HL-60 (cell line): ENCODE results near the gene KRI1.
"Not testable (repeated sequence)": the region's sequence is repeated elsewhere in the genome, so short reads cannot be mapped to it uniquely, and the experiment has no call there.

Source experiments
- DNase-seq, 2 experiments: peaks; one replicate each; pipeline ENCODE4 v3.0.0-alpha.2; 2010 to 2020; ENCODE audit warnings: low read depth in 1 of 2, low spot score in 1 of 2
- H3K27ac ChIP-seq: fragments of 250-450 bp; sonication (Bioruptor Pico); replicated peaks from 2 replicates; pipeline ENCODE4 v1.5.1; 2020; ENCODE audit warnings: mild to moderate bottlenecking, moderate library complexity
- H3K27me3 ChIP-seq: fragments of 250-450 bp; sonication (Bioruptor Pico); 2 replicates; pipeline ENCODE4 v1.5.1; 2021; ENCODE audit warnings: mild to moderate bottlenecking, moderate library complexity; ENCODE audit not compliant: insufficient read depth, poor library complexity, severe bottlenecking
- H3K4me3 ChIP-seq: replicated peaks from 2 replicates; pipeline ENCODE4 v1.5.1; 2011; ENCODE audit warnings: mild to moderate bottlenecking, control low read depth, low read length; ENCODE audit not compliant: insufficient read depth
- GABPA ChIP-seq: IDR thresholded peaks from 2 replicates; pipeline ENCODE4 v1.6.1; 2012; ENCODE audit warnings: low read depth
- POLR2AphosphoS5 ChIP-seq: IDR thresholded peaks from 2 replicates; pipeline ENCODE4 v1.6.1; 2012; ENCODE audit warnings: low read depth
- SPI1 ChIP-seq: IDR thresholded peaks from 2 replicates; pipeline ENCODE4 v1.6.1; 2012; ENCODE audit warnings: low read depth, mild to moderate bottlenecking, borderline replicate concordance
- TF ChIP-seq, protein P1 (sequence below): IDR thresholded peaks from one replicate; pipeline ENCODE4 v1.5.1; 2011; ENCODE audit warnings: low read length, control low read depth, inconsistent platforms; ENCODE audit not compliant: insufficient read depth
- TF ChIP-seq, protein P2 (sequence below): IDR thresholded peaks from 2 replicates; pipeline ENCODE4 v1.6.1; 2012; ENCODE audit warnings: low read depth; ENCODE audit not compliant: insufficient replicate concordance

KRI1 gene

DNA sequence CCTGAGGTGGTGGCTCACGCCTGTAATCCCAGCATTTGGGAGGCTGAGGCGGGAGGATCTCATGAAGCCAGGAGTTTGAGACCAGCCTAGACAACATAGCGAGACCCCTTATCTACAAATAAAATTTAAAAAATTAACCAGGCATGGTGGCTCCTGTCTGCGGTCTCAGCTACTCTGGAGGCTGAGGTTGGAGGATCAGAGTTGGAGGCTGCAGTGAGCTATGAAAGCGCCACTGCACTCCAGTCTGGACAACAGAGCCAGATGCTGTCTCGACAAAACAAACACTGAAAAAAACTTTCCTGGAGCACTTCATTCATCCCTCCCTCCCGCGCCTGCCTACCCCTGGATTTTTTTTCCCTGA, 22.8 kb downstream of the KRI1 start:
- no peak for TF ChIP-seq SPI1
- peak overlapping the region; percentile 72 for H3K4me3 ChIP-seq
- no peaks in the 10 kb centered on the region for H3K27me3 ChIP-seq
- H3K27ac ChIP-seq: no peak overlapping the region
- DNase-seq: no peak

DNA sequence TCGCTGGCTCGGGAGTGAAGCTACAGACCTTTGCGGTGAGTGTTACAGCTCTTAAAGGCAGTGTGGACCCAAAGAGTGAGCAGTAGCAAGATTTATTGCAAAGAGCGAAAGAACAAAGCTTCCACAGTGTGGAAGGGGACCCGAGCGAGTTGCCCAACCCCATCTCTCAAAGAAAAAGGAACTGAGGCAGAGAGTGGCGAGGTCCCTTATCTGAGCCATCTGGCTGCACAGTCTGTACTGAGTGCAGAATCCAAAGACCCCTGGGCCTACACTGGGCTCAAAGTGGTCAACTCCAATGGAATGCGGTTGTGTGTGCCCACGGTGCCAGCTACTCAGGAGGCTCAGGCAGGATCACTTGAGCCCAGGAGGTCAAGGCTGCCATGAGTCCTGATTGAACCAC, 26.8 kb downstream of the KRI1 start:
- TF ChIP-seq SPI1: peak; percentile 44; the same call in 1 of the 2 replicates
- H3K27ac ChIP-seq, H3K27me3 ChIP-seq, H3K4me3 ChIP-seq: not testable (repeated sequence)
- DNase-seq: peak in 1 of 2 experiments; percentile 44

DNA sequence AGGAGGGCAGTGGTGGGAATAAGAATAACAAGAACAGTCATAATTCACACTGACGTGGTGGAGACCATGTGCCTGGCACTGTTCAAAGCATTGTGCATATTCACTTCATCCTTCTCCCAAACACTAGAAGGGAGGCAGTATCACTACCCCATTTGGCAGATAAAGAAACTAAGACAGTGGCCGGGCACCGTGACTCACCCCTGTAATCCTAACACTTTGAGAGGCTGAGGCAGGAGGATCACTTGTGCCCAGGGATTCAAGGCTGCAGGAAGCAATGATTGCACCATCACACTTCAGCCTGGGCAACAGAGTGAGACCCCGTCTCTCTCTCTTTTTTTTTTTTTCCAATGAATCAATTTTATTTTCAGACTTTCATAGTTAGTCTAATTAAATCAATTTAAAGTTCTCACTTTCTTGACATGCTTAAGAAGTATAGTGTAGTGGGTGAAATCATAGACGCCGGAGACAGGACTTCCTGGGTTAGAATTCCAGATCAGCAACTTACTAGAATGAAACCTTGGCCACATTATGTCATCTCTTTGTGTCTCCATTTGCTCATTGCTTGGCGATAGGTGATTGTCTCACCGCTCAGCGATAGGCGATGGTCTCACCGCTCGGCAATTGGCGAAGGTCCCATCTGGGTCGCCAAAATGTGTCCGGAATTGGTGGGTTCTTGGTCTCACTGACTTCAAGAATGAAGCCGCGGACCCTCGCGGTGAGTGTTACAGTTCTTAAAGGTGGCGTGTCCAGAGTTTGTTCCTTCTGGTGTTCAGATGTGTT, 27.4 kb downstream of the KRI1 start:
- H3K4me3 ChIP-seq: no peak overlapping the region
- no peak overlapping the region for H3K27ac ChIP-seq
- TF ChIP-seq SPI1 (no peak), GABPA (no peak), POLR2AphosphoS5 (no peak)
- TF ChIP-seq, protein P1, sequence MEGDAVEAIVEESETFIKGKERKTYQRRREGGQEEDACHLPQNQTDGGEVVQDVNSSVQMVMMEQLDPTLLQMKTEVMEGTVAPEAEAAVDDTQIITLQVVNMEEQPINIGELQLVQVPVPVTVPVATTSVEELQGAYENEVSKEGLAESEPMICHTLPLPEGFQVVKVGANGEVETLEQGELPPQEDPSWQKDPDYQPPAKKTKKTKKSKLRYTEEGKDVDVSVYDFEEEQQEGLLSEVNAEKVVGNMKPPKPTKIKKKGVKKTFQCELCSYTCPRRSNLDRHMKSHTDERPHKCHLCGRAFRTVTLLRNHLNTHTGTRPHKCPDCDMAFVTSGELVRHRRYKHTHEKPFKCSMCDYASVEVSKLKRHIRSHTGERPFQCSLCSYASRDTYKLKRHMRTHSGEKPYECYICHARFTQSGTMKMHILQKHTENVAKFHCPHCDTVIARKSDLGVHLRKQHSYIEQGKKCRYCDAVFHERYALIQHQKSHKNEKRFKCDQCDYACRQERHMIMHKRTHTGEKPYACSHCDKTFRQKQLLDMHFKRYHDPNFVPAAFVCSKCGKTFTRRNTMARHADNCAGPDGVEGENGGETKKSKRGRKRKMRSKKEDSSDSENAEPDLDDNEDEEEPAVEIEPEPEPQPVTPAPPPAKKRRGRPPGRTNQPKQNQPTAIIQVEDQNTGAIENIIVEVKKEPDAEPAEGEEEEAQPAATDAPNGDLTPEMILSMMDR: no peak
- TF ChIP-seq, protein P2, sequence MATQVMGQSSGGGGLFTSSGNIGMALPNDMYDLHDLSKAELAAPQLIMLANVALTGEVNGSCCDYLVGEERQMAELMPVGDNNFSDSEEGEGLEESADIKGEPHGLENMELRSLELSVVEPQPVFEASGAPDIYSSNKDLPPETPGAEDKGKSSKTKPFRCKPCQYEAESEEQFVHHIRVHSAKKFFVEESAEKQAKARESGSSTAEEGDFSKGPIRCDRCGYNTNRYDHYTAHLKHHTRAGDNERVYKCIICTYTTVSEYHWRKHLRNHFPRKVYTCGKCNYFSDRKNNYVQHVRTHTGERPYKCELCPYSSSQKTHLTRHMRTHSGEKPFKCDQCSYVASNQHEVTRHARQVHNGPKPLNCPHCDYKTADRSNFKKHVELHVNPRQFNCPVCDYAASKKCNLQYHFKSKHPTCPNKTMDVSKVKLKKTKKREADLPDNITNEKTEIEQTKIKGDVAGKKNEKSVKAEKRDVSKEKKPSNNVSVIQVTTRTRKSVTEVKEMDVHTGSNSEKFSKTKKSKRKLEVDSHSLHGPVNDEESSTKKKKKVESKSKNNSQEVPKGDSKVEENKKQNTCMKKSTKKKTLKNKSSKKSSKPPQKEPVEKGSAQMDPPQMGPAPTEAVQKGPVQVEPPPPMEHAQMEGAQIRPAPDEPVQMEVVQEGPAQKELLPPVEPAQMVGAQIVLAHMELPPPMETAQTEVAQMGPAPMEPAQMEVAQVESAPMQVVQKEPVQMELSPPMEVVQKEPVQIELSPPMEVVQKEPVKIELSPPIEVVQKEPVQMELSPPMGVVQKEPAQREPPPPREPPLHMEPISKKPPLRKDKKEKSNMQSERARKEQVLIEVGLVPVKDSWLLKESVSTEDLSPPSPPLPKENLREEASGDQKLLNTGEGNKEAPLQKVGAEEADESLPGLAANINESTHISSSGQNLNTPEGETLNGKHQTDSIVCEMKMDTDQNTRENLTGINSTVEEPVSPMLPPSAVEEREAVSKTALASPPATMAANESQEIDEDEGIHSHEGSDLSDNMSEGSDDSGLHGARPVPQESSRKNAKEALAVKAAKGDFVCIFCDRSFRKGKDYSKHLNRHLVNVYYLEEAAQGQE: no peak
- peaks cover 3% of the 10 kb centered on the region for H3K27me3 ChIP-seq
- DNase-seq: no peak

DNA sequence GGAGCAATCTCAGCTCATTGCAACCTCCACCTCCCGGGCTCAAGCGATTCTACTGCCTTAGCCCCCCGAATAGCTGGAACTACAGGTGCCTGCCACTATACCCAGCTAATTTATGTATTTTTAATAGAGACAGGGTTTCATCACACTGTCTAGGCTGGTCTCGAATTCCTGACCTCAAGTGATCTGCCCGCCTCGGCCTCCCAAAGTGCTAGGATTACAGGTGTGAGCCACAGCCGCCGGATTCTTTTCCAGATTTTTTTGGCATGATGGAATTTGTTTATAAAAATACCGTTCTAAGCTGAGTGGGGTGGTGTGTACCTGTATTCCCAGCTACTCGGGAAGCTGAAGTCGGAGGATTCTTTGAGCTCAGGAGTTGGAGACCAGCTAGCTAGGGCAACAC, 28.1 kb downstream of the KRI1 start:
- no peak overlapping the region for H3K4me3 ChIP-seq
- no peak for TF ChIP-seq GABPA
- TF ChIP-seq, protein P2: no peak
- TF ChIP-seq POLR2AphosphoS5: no peak
- TF ChIP-seq, protein P1: no peak
- no peak overlapping the region for H3K27ac ChIP-seq
- H3K27me3 ChIP-seq: peaks cover 3% of the 10 kb centered on the region
- no peak for DNase-seq

DNA sequence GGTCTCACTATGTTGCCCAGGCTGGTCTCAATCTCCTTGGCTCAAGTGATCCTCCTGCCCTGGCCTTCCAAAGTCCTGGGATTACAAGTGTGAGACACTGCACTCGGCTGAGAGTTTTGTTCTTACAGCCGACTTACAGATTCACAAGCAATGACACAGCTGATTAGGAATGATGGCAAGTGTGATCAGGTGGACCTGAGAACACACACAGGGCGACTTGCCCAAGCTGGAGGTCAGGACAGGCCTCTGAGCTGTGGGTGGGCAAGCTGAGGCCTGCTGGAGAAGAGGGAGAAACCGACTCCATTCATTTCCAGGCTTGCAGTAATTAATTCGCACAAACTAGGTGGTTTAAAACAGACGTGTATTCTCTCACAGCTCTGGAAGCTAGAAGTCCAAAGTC, 30.2 kb downstream of the KRI1 start:
- Histone ChIP-seq H3K27me3 (peaks cover 3% of the 10 kb centered on the region), H3K4me3 (no peak overlapping the region), H3K27ac (no peak overlapping the region)
- DNase-seq: no peak
- TF ChIP-seq, protein P2: no peak
- TF ChIP-seq, protein P1: no peak
- TF ChIP-seq SPI1 (no peak), POLR2AphosphoS5 (no peak), GABPA (no peak)
